OCI-LY1 (cell line): ENCODE results near the gene KBTBD12.

ENCODE experiments used
- H2AFZ ChIP-seq: fragments of 200-600 bp; sonication (generic), shearing (Covaris generic); 2 replicates; pipeline ENCODE4 v1.6.0; 2014; ENCODE audit warnings: antibody characterized with exemption, mild to moderate bottlenecking, low read length
- H3F3A ChIP-seq: fragments of 200-600 bp; sonication (generic), shearing (Covaris generic); 2 replicates; pipeline ENCODE4 v1.6.0; 2014; ENCODE audit warnings: mild to moderate bottlenecking, antibody characterized with exemption, low read length, moderate library complexity; ENCODE audit not compliant: insufficient read depth
- H3K27ac ChIP-seq: fragments of 200-600 bp; sonication (generic); 2 replicates; pipeline ENCODE4 v1.5.1; 2014; ENCODE audit warnings: low read length, mixed run types, mild to moderate bottlenecking, low read depth; ENCODE audit not compliant: poor library complexity, severe bottlenecking
- H3K27me3 ChIP-seq: fragments of 200-600 bp; sonication (generic); 2 replicates; pipeline ENCODE4 v1.6.0; 2014; ENCODE audit warnings: antibody characterized with exemption, mild to moderate bottlenecking, low read length, moderate library complexity; ENCODE audit not compliant: insufficient read depth
- H3K36me3 ChIP-seq: fragments of 200-600 bp; sonication (generic); 2 replicates; pipeline ENCODE4 v1.6.1; 2014; ENCODE audit warnings: mild to moderate bottlenecking, antibody characterized with exemption, low read length, moderate library complexity, mixed read lengths; ENCODE audit not compliant: insufficient read depth
- H3K4me1 ChIP-seq: fragments of 200-600 bp; sonication (generic); 2 replicates; pipeline ENCODE4 v1.5.1; 2014; ENCODE audit warnings: mild to moderate bottlenecking, low read length, moderate library complexity; ENCODE audit not compliant: insufficient read depth, severe bottlenecking
- H3K4me2 ChIP-seq: fragments of 200-600 bp; sonication (generic), shearing (Covaris generic); 2 replicates; pipeline ENCODE4 v1.6.1; 2014; ENCODE audit warnings: low read length
- H3K4me3 ChIP-seq: fragments of 200-600 bp; sonication (generic); 2 replicates; pipeline ENCODE4 v1.5.1; 2014; ENCODE audit warnings: low read length, low read depth, mild to moderate bottlenecking, mixed read lengths; ENCODE audit not compliant: poor library complexity, severe bottlenecking
- H3K79me2 ChIP-seq: fragments of 200-600 bp; shearing (Covaris generic); 2 replicates; pipeline ENCODE4 v1.6.1; 2016; ENCODE audit warnings: mixed run types, low read length, mixed read lengths; ENCODE audit not compliant: insufficient read depth
- H3K9ac ChIP-seq: fragments of 200-600 bp; sonication (generic), shearing (Covaris generic); 2 replicates; pipeline ENCODE4 v1.6.1; 2014; ENCODE audit warnings: mild to moderate bottlenecking, low read length, mixed read lengths
- H3K9me2 ChIP-seq: fragments of 200-600 bp; sonication (generic), shearing (Covaris generic); 2 replicates; pipeline ENCODE4 v1.6.1; 2014; ENCODE audit warnings: low read depth, mild to moderate bottlenecking, low read length, mixed read lengths
- H3K9me3 ChIP-seq: fragments of 200-600 bp; shearing (Covaris generic); 2 replicates; pipeline ENCODE4 v1.6.1; 2014; ENCODE audit warnings: low read length, mixed read lengths
- H4K20me1 ChIP-seq: fragments of 200-600 bp; sonication (generic), shearing (Covaris generic); 2 replicates; pipeline ENCODE4 v1.6.0; 2016; ENCODE audit warnings: mild to moderate bottlenecking, low read length; ENCODE audit not compliant: insufficient read depth
- EZH2 ChIP-seq: fragments of 200-600 bp; sonication (generic), shearing (Covaris generic); IDR thresholded peaks from 2 replicates; pipeline ENCODE4 v1.8.0; 2017; ENCODE audit warnings: borderline replicate concordance, mixed run types, mild to moderate bottlenecking, antibody characterized with exemption, low read length, moderate library complexity, mixed read lengths
- TF ChIP-seq, protein P1 (sequence below): fragments of 200-600 bp; sonication (generic), shearing (Covaris generic); IDR thresholded peaks from 2 replicates; pipeline ENCODE4 v1.5.1; 2017; ENCODE audit warnings: mild to moderate bottlenecking, antibody characterized with exemption, low read length, moderate library complexity, mixed read lengths

The KBTBD12 gene

GRCh38 chr3:127933396-127933795, 18.4 kb downstream of the KBTBD12 start:
- Histone ChIP-seq H3F3A (no peaks in the 10 kb centered on the region), H3K4me1 (no peaks in the 10 kb centered on the region), H3K9me2 (no peaks in the 10 kb centered on the region), H3K9me3 (no peaks in the 10 kb centered on the region), H3K4me3 (no peak overlapping the region), H3K79me2 (no peaks in the 10 kb centered on the region), H3K9ac (no peak overlapping the region), H3K27ac (no peak overlapping the region), H3K4me2 (no peak overlapping the region), H4K20me1 (no peaks in the 10 kb centered on the region), H3K36me3 (no peaks in the 10 kb centered on the region), H3K27me3 (no peaks in the 10 kb centered on the region), H2AFZ (no peak overlapping the region)
- TF ChIP-seq, protein P1, sequence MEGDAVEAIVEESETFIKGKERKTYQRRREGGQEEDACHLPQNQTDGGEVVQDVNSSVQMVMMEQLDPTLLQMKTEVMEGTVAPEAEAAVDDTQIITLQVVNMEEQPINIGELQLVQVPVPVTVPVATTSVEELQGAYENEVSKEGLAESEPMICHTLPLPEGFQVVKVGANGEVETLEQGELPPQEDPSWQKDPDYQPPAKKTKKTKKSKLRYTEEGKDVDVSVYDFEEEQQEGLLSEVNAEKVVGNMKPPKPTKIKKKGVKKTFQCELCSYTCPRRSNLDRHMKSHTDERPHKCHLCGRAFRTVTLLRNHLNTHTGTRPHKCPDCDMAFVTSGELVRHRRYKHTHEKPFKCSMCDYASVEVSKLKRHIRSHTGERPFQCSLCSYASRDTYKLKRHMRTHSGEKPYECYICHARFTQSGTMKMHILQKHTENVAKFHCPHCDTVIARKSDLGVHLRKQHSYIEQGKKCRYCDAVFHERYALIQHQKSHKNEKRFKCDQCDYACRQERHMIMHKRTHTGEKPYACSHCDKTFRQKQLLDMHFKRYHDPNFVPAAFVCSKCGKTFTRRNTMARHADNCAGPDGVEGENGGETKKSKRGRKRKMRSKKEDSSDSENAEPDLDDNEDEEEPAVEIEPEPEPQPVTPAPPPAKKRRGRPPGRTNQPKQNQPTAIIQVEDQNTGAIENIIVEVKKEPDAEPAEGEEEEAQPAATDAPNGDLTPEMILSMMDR: no peak
- no peak for TF ChIP-seq EZH2

DNA sequence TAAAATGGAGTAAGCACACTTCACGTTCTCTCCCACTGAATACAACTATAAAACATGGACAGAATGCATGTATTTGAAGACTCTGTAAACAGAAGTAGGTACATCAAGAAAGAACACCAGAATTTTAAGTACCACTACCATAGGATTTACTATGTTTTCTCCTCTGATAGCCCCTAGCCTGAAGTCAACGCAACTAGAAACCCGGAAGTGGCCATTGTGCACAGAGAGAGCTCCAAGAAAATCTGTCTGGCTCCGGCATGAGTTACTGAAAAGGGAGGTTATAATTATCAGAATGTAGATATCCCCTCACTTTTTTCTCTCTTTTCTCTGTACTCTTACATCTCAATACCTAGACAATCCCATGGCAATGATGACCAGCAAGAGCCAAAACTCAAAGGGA, 23.8 kb downstream of the KBTBD12 start:
- no peaks in the 10 kb centered on the region for H3F3A ChIP-seq
- no peak overlapping the region for H3K4me2 ChIP-seq
- H3K9ac ChIP-seq: no peak overlapping the region
- no peaks in the 10 kb centered on the region for H3K27me3 ChIP-seq
- H3K9me3 ChIP-seq: 0 out of 2 replicates have a peak, but pooled peaks cover 2% of the 10 kb centered on the region
- H4K20me1 ChIP-seq: no peaks in the 10 kb centered on the region
- H3K27ac ChIP-seq: no peak overlapping the region
- no peaks in the 10 kb centered on the region for H3K4me1 ChIP-seq
- no peaks in the 10 kb centered on the region for H3K9me2 ChIP-seq
- no peak overlapping the region for H3K4me3 ChIP-seq
- TF ChIP-seq, protein P1: no peak
- no peak for TF ChIP-seq EZH2
- H2AFZ ChIP-seq: no peak overlapping the region
- H3K36me3 ChIP-seq: no peaks in the 10 kb centered on the region
- no peaks in the 10 kb centered on the region for H3K79me2 ChIP-seq

GRCh38 chr3:127940116-127940515, 25.1 kb downstream of the KBTBD12 start:
- H3K27ac ChIP-seq: no peak overlapping the region
- no peaks in the 10 kb centered on the region for H3K36me3 ChIP-seq
- TF ChIP-seq, protein P1: no peak
- TF ChIP-seq EZH2: no peak
- H3K9me2 ChIP-seq: no peaks in the 10 kb centered on the region
- H3F3A ChIP-seq: no peaks in the 10 kb centered on the region
- no peaks in the 10 kb centered on the region for H3K79me2 ChIP-seq
- no peaks in the 10 kb centered on the region for H3K4me1 ChIP-seq
- no peak overlapping the region for H3K9ac ChIP-seq
- no peaks in the 10 kb centered on the region for H3K27me3 ChIP-seq
- no peak overlapping the region for H3K4me2 ChIP-seq
- H3K4me3 ChIP-seq: no peak overlapping the region
- no peaks in the 10 kb centered on the region for H4K20me1 ChIP-seq
- H3K9me3 ChIP-seq: 0 out of 2 replicates have a peak, but pooled peaks cover 2% of the 10 kb centered on the region
- H2AFZ ChIP-seq: no peak overlapping the region
